Panc1 (cell line): ENCODE measurements around the gene FAM83E. TPM values are rescaled to one million over a fixed set of nuclear protein-coding genes. Genes with fewer than 3 reads are reported as not detected.

Experiments
- ATAC-seq: fragments of 200-7000 bp; cut with Tn5 transposase; 2 replicates; pipeline ENCODE4 v1.9.1; 2020; ENCODE audit warnings: mild to moderate bottlenecking, moderate library complexity
- BruUV-seq: library from RNA; stranded (reverse); fragments of 400-500 nt; replicated peaks from 2 replicates; lab custom pipeline; 2021; lab: Mats Ljungman, UMichigan
- CTCF ChIA-PET: fragments of 300-600 bp; sonication (Branson Sonifier 250); formaldehyde crosslinking; loops from one replicate; lab custom pipeline; 2022; ENCODE audit warnings: antibody characterized with exemption; lab: Charles Lee
- POLR2A ChIA-PET: fragments of 300-600 bp; sonication (Branson Sonifier 250); formaldehyde crosslinking; loops from one replicate; lab custom pipeline; 2022; ENCODE audit warnings: antibody characterized with exemption; lab: Charles Lee
- DNase-seq: peaks from one replicate; pipeline ENCODE4 v3.0.0-alpha.2; 2010; ENCODE audit warnings: low read depth, low spot score
- H3K27ac ChIP-seq: 2 replicates; pipeline ENCODE4 v1.5.1; 2011; ENCODE audit warnings: mild to moderate bottlenecking, low read length, inconsistent platforms
- H3K27me3 ChIP-seq: fragments of 200-500 bp; sonication (Bioruptor generic); 2 replicates; pipeline ENCODE4 v1.6.0; 2014; ENCODE audit warnings: low read length, inconsistent platforms; ENCODE audit not compliant: control insufficient read depth, insufficient read depth
- H3K36me3 ChIP-seq: fragments of 200-500 bp; sonication (Bioruptor generic); 2 replicates; pipeline ENCODE4 v1.5.1; 2014; ENCODE audit warnings: inconsistent platforms, mild to moderate bottlenecking, low read length, moderate library complexity; ENCODE audit not compliant: control insufficient read depth, insufficient read depth
- H3K4me1 ChIP-seq: 2 replicates; pipeline ENCODE4 v1.5.1; 2011; ENCODE audit warnings: inconsistent platforms, mild to moderate bottlenecking, low read length, moderate library complexity; ENCODE audit not compliant: control insufficient read depth, insufficient read depth
- H3K4me3 ChIP-seq, 2 experiments: 2 replicates each; pipeline ENCODE4 v1.5.1; 2011 to 2012; ENCODE audit warnings: low read depth in 2 of 2, low read length in 2 of 2, mild to moderate bottlenecking in 2 of 2, inconsistent platforms in 1 of 2, moderate library complexity in 1 of 2
- H3K9me3 ChIP-seq: fragments of 200-500 bp; sonication (Bioruptor generic); 2 replicates; pipeline ENCODE4 v1.5.1; 2014; ENCODE audit warnings: low read depth, mild to moderate bottlenecking, inconsistent platforms, low read length, moderate library complexity; ENCODE audit not compliant: control insufficient read depth, insufficient read depth
- CTCF ChIP-seq: fragments of 450-650 bp; IDR thresholded peaks from 2 replicates; pipeline ENCODE4 v1.5.1; 2017; ENCODE audit warnings: mild to moderate bottlenecking
- POLR2AphosphoS5 ChIP-seq: IDR thresholded peaks from 2 replicates; pipeline ENCODE4 v1.6.1; 2012; ENCODE audit warnings: mild to moderate bottlenecking, low read depth, low read length, moderate library complexity
- REST ChIP-seq, 2 experiments: IDR thresholded peaks; 2 replicates each; pipeline ENCODE4 v1.6.1; 2011 to 2012; ENCODE audit warnings: low read depth in 2 of 2, control low read depth in 1 of 2, low read length in 1 of 2, mild to moderate bottlenecking in 1 of 2, moderate library complexity in 1 of 2; ENCODE audit not compliant: insufficient read depth in 1 of 2
- SIN3A ChIP-seq: IDR thresholded peaks from 2 replicates; pipeline ENCODE4 v1.6.1; 2012; ENCODE audit warnings: low read depth, mild to moderate bottlenecking, low read length, moderate library complexity, borderline replicate concordance; ENCODE audit not compliant: insufficient read depth
- TCF7L2 ChIP-seq: IDR thresholded peaks from 2 replicates; pipeline ENCODE4 v1.6.1; 2011; ENCODE audit warnings: mild to moderate bottlenecking, low read depth, low read length, inconsistent platforms
- in situ Hi-C: cut with HindIII; loops from 2 replicates; pipeline ENCODE4 v1.10.0; 2016; ENCODE audit warnings: low sequenced_read_pairs, low pct_unique_long_range_greater_than_20kb
- intact Hi-C: fragments of 100-400 bp; cut with micrococcal nuclease; formaldehyde crosslinking; loops from one replicate; pipeline ENCODE4 v1.10.0; 2022; ENCODE audit not compliant: unreplicated experiment
- total RNA-seq: library from RNA; stranded (reverse); gene quantifications from one replicate; pipeline ENCODE4 v1.2.1, GENCODE V29; 2021; ENCODE audit not compliant: unreplicated experiment

The FAM83E gene
- total RNA-seq, 1 experiment from 2014 or later, result 1.0 TPM

- POLR2A ChIA-PET, result no interaction called here
- ATAC-seq (no peak), DNase-seq (no peak)
- Histone ChIP-seq H3K27ac (no peak overlapping the region), H3K4me3 (no peak overlapping the region), H3K27me3 (no peaks in the 10 kb centered on the region), H3K36me3 (no peaks in the 10 kb centered on the region), H3K9me3 (no peaks in the 10 kb centered on the region), H3K4me1 (no peaks in the 10 kb centered on the region)
- in situ Hi-C loops (no loop called here), intact Hi-C loops (no loop called here)
- CTCF ChIA-PET, result no interaction called here
- TF ChIP-seq CTCF, result no peak
- no peak for TF ChIP-seq TCF7L2
- no peak for TF ChIP-seq POLR2AphosphoS5
- TF ChIP-seq SIN3A, result no peak
- TF ChIP-seq REST (IDR thresholded peaks at IDR 0.05; ENCODE audit: insufficient read depth in 1 of 2, low read depth in 2 of 2, low read length in 1 of 2), result no peak
- no TSS peak for BruUV-seq
Measured at GRCh38 chr19:48603449-48603848, 11.4 kb downstream of the FAM83E start.

- ChIA-PET CTCF (no interaction called here), POLR2A (no interaction called here)
- DNase-seq (no peak), ATAC-seq (no peak)
- no TSS peak for BruUV-seq
- intact Hi-C loops (no loop called here), in situ Hi-C loops (no loop called here)
- H3K36me3 ChIP-seq, result no peaks in the 10 kb centered on the region
- no peak for TF ChIP-seq TCF7L2
- TF ChIP-seq REST (IDR thresholded peaks at IDR 0.05; ENCODE audit: insufficient read depth in 1 of 2, low read depth in 2 of 2, low read length in 1 of 2), result no peak
- no peak for TF ChIP-seq POLR2AphosphoS5
- TF ChIP-seq SIN3A, result no peak
- no peak for TF ChIP-seq CTCF
- no peak overlapping the region for H3K27ac ChIP-seq
- no peaks in the 10 kb centered on the region for H3K27me3 ChIP-seq
- H3K4me3 ChIP-seq, result no peak overlapping the region
- no peaks in the 10 kb centered on the region for H3K9me3 ChIP-seq
- no peaks in the 10 kb centered on the region for H3K4me1 ChIP-seq
Measured at GRCh38 chr19:48603001-48603400, 11.9 kb downstream of the FAM83E start.
